Fibroblast of pulmonary artery (primary cell): Measurements from ENCODE around the gene GLIS1.

Experiments used
- DNase-seq: peaks from one replicate; pipeline ENCODE4 v3.0.0-alpha.2; 2010; ENCODE audit warnings: low read depth
- H3K4me3 ChIP-seq: replicated peaks from 2 replicates; pipeline ENCODE4 v1.5.1; 2011; ENCODE audit warnings: low read depth, mild to moderate bottlenecking, control low read depth, low read length, moderate library complexity
- CTCF ChIP-seq: IDR thresholded peaks from 2 replicates; pipeline ENCODE4 v1.5.1; 2011; ENCODE audit warnings: mild to moderate bottlenecking, control low read depth, low read length, inconsistent platforms; ENCODE audit errors: missing control alignments

GLIS1 gene

GRCh38 chr1:53576866-53577760, 161.9 kb downstream of the GLIS1 start:
- DNase-seq = no peak
- TF ChIP-seq CTCF = no peak
- no peak overlapping the region for H3K4me3 ChIP-seq

- no peak for DNase-seq
- TF ChIP-seq CTCF = no peak
- no peak overlapping the region for H3K4me3 ChIP-seq
Measured at GRCh38 chr1:53576381-53576801, 162.6 kb downstream of the GLIS1 start.

GRCh38 chr1:53575955-53576320, 163.0 kb downstream of the GLIS1 start:
- TF ChIP-seq CTCF = no peak
- no peak for DNase-seq
- H3K4me3 ChIP-seq = no peak overlapping the region

GRCh38 chr1:53575141-53575954, 163.6 kb downstream of the GLIS1 start:
- DNase-seq = no peak
- TF ChIP-seq CTCF = no peak
- no peak overlapping the region for H3K4me3 ChIP-seq

GRCh38 chr1:53574621-53575020, 164.3 kb downstream of the GLIS1 start:
- TF ChIP-seq CTCF = no peak
- DNase-seq = no peak

GRCh38 chr1:53573931-53574330, 165.0 kb downstream of the GLIS1 start:
- H3K4me3 ChIP-seq = no peak overlapping the region
- TF ChIP-seq CTCF = no peak
- DNase-seq = no peak

More at GRCh38 chr1:53574621-53575020, 164.3 kb downstream of the GLIS1 start:
- H3K4me3 ChIP-seq = no peak overlapping the region
